ENCODE measurements around the gene USP9Y.

GRCh38 chrY:12809034-12809433 lies 108.0 kb downstream of the USP9Y start:
- peak; percentile 44 for TF ChIP-seq CTCF (IDR thresholded peaks at IDR 0.05; ENCODE audit: poor library complexity, severe bottlenecking)
- no peak for TF ChIP-seq EZH2 (IDR thresholded peaks at IDR 0.05; ENCODE audit: borderline replicate concordance, insufficient read depth, low read length, poor library complexity, severe bottlenecking)
- no peak for TF ChIP-seq POLR2AphosphoS5 (IDR thresholded peaks at IDR 0.05)
